Measurements from ENCODE around the gene SNF8. TPM values are rescaled to one million over a fixed set of nuclear protein-coding genes. Genes with fewer than 3 reads are reported as not detected.

Gene SNF8
- total RNA-seq, 1 donor from 2014 or later: 153 TPM

DNA sequence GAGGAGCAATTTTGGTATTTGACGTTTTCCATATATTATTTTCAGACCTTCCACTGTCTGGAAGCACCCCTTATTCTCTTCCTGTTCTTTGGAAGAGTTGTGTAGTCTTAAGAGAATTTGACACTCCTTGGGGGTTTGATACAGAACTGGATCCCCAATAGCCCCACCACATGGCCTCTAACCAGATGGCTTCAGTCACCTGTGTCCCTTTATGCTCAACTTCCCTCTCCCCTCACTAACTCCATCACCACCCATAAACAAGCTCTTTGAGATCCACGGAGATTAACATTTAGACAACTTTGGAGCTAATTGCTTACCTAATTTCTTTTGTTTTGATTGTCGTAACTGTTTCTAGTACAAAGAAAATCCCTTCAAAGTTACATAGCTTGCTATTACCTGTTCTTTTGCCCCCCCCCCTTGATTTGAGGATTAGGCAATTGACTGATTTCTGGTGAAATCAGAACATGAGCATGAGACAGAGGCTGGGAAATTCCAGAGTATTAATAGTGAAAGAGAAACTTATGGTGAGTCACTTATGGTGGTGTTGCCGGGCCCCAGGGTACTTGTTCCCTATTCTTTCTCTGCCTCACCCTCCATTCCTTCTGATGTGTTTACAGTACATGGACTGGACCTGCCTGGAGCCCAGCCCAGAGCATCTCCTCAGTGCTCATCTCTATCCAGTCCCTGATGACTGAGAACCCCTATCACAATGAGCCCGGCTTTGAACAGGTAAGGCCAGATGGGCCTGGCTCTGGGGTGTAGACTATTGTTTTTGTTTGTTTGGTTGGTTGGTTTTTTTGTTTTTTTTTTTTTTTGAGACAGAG, 29.0 kb downstream of the SNF8 start:
- Mint-ChIP-seq H3K36me3 (ENCODE audit: low read depth) (peaks cover 18% of the 10 kb centered on the region), H3K27ac (ENCODE audit: unreplicated experiment) (no peak overlapping the region), H3K4me1 (peaks cover 28% of the 10 kb centered on the region), H3K9me3 (no peaks in the 10 kb centered on the region), H3K27me3 (ENCODE audit: low read depth) (no peaks in the 10 kb centered on the region), H3K4me3 (no peak overlapping the region)
- TF ChIP-seq, protein P1, sequence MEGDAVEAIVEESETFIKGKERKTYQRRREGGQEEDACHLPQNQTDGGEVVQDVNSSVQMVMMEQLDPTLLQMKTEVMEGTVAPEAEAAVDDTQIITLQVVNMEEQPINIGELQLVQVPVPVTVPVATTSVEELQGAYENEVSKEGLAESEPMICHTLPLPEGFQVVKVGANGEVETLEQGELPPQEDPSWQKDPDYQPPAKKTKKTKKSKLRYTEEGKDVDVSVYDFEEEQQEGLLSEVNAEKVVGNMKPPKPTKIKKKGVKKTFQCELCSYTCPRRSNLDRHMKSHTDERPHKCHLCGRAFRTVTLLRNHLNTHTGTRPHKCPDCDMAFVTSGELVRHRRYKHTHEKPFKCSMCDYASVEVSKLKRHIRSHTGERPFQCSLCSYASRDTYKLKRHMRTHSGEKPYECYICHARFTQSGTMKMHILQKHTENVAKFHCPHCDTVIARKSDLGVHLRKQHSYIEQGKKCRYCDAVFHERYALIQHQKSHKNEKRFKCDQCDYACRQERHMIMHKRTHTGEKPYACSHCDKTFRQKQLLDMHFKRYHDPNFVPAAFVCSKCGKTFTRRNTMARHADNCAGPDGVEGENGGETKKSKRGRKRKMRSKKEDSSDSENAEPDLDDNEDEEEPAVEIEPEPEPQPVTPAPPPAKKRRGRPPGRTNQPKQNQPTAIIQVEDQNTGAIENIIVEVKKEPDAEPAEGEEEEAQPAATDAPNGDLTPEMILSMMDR (conservative IDR thresholded peaks at IDR 0.05): no peak
- DNase-seq (ENCODE audit: low read depth, low spot score): no peak

DNA sequence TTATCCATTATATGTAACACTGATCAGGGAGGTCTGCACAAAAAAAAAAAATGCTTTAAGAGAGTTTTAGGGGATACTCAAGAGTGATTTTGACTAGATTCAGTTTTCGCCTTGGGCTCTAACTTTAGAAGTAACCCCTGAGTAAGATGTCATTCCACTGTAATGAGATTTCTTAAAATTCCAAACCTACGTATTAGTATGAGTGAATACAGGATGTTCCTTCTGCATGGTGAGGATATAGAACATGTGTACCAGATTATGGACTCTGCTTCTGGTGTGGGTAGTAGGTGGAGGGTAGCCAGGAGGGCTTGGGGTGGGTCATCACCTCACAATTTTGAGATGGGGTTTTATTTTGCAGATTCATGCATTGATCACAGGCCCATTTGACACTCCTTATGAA, 32.2 kb downstream of the SNF8 start:
- TF ChIP-seq, protein P1 (conservative IDR thresholded peaks at IDR 0.05): no peak
- Mint-ChIP-seq H3K36me3 (ENCODE audit: low read depth) (peaks cover 18% of the 10 kb centered on the region), H3K4me3 (peak overlapping the region; percentile 31), H3K4me1 (peaks cover 54% of the 10 kb centered on the region), H3K27me3 (ENCODE audit: low read depth) (no peaks in the 10 kb centered on the region), H3K9me3 (no peaks in the 10 kb centered on the region), H3K27ac (ENCODE audit: unreplicated experiment) (no peak overlapping the region)
- DNase-seq (ENCODE audit: low read depth, low spot score): no peak

DNA sequence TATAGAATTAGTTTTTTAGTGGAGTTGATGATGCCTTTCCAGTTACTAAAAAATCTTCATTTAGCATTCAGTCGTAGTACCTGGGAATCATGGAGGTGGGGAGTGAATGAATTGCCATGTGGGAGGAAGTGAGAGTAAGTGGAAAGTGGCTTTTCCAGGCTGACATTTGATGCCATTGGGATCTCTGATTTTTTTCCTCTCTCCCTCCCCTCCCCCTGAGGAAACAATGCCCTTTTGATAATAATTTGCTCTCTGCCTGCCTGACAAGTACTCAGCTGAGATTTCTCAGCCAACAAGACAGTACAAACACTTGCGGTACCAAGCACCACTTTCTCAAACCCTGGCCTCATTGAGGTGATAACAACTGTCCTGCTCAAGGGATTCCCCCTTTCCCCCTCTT, 34.3 kb downstream of the SNF8 start:
- TF ChIP-seq, protein P1 (conservative IDR thresholded peaks at IDR 0.05): no peak
- Mint-ChIP-seq H3K27ac (ENCODE audit: unreplicated experiment) (no peak overlapping the region), H3K36me3 (ENCODE audit: low read depth) (peaks cover 16% of the 10 kb centered on the region), H3K9me3 (no peaks in the 10 kb centered on the region), H3K4me3 (peak overlapping the region; percentile 96), H3K4me1 (peaks cover 54% of the 10 kb centered on the region), H3K27me3 (ENCODE audit: low read depth) (no peaks in the 10 kb centered on the region)
- DNase-seq (ENCODE audit: low read depth, low spot score): no peak

DNA sequence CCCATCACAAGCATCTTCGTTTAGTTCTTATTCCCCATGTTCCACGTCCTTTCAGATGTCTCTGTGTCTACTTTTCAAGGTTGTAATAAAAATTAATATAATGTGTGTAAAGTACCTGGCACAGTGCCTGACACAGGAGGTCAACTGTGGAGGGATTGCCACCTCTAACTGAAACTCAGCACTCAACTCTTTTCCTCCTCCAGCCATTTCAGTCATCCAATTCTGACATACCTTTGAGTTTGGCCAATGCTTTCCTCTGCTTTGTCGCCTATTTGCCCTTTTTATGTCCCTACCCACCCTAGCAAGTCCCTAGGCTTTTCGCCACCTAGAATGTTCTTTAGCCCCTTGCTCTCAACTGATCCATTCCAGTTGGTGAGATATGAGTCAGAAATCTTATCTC, 34.9 kb downstream of the SNF8 start:
- TF ChIP-seq, protein P1 (conservative IDR thresholded peaks at IDR 0.05): no peak
- Mint-ChIP-seq H3K27ac (ENCODE audit: unreplicated experiment) (no peak overlapping the region), H3K27me3 (ENCODE audit: low read depth) (no peaks in the 10 kb centered on the region), H3K36me3 (ENCODE audit: low read depth) (peaks cover 16% of the 10 kb centered on the region), H3K4me1 (peaks cover 54% of the 10 kb centered on the region), H3K4me3 (peak overlapping the region; percentile 96), H3K9me3 (no peaks in the 10 kb centered on the region)
- DNase-seq (ENCODE audit: low read depth, low spot score): no peak

DNA sequence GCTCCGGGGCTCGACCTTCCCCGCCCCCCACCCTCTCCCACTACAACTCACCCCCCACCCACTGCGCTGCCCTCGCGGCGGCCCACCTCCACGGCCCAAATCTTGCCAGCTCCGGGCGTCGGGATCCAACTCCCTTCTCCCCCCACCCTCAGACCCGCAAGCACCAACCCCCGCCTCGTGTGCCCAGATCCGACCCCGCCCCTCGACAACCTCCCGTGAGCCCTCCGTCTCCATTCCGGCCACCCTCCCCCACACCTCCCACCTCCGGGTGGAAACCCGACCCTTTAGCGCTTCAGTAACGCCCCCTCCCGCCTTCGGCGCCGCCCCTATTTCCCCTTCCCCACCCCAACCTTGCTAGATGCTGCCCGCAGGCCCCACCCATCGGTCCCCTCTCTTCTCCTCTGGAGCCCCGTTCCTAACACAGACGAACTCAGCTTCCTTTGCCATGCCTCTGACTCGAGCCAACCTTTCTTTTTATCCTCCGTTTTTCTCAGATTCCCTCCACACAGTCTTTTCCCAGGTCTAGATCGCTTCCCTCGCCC, 35.7 kb downstream of the SNF8 start:
- Mint-ChIP-seq H3K4me1 (peaks cover 49% of the 10 kb centered on the region), H3K36me3 (ENCODE audit: low read depth) (peaks cover 10% of the 10 kb centered on the region), H3K27ac (ENCODE audit: unreplicated experiment) (peak overlapping the region; percentile 96), H3K4me3 (peak overlapping the region; percentile 96), H3K9me3 (no peaks in the 10 kb centered on the region), H3K27me3 (ENCODE audit: low read depth) (no peaks in the 10 kb centered on the region)
- TF ChIP-seq, protein P1 (conservative IDR thresholded peaks at IDR 0.05): no peak
- peak; percentile 86 for DNase-seq (ENCODE audit: low read depth, low spot score)
